Neural cell (in vitro differentiated cells): ENCODE measurements around the gene MYOZ1. TPM values are rescaled to one million over a fixed set of nuclear protein-coding genes. Genes with fewer than 3 reads are reported as not detected.

Experiments used
- H2AFZ ChIP-seq: fragments of 200-600, 300-800 bp; sonication (generic), shearing (Covaris generic); 2 replicates; pipeline ENCODE4 v1.6.0; 2014; ENCODE audit warnings: low read depth, mild to moderate bottlenecking, antibody characterized with exemption, low read length, moderate library complexity
- H3F3A ChIP-seq: fragments of 200-600 bp; shearing (Covaris generic); 2 replicates; pipeline ENCODE4 v1.6.1; 2016; ENCODE audit warnings: mild to moderate bottlenecking, moderate library complexity, mixed read lengths, antibody characterized with exemption, low read length; ENCODE audit not compliant: insufficient read depth, poor library complexity, severe bottlenecking
- H3K27ac ChIP-seq: fragments of 200-600, 300-800 bp; sonication (generic), shearing (Covaris generic); 2 replicates; pipeline ENCODE4 v1.5.1; 2014; ENCODE audit warnings: mild to moderate bottlenecking, low read length, moderate library complexity
- H3K27me3 ChIP-seq: fragments of 300-800, 200-600 bp; sonication (generic), shearing (Covaris generic); 2 replicates; pipeline ENCODE4 v1.6.0; 2014; ENCODE audit warnings: mild to moderate bottlenecking, low read depth, low read length, moderate library complexity; ENCODE audit not compliant: insufficient read depth
- H3K36me3 ChIP-seq: fragments of 300-800, 200-600 bp; sonication (generic), shearing (Covaris generic); 2 replicates; pipeline ENCODE4 v1.5.1; 2014; ENCODE audit warnings: mild to moderate bottlenecking, antibody characterized with exemption, low read length, moderate library complexity; ENCODE audit not compliant: insufficient read depth
- H3K4me2 ChIP-seq: fragments of 300-800, 200-600 bp; sonication (generic), shearing (Covaris generic); 2 replicates; pipeline ENCODE4 v1.6.0; 2014; ENCODE audit warnings: mild to moderate bottlenecking, low read length
- H3K4me3 ChIP-seq: fragments of 300-800, 200-600 bp; sonication (generic), shearing (Covaris generic); 2 replicates; pipeline ENCODE4 v1.5.1; 2014; ENCODE audit warnings: mild to moderate bottlenecking, low read length, moderate library complexity
- H3K79me2 ChIP-seq: fragments of 200-600 bp; shearing (Covaris generic); replicated peaks from 2 replicates; pipeline ENCODE4 v1.6.0; 2014; ENCODE audit warnings: mild to moderate bottlenecking, low read length, moderate library complexity; ENCODE audit not compliant: insufficient read depth
- H3K9ac ChIP-seq: fragments of 300-800, 200-600 bp; sonication (generic), shearing (Covaris generic); 2 replicates; pipeline ENCODE4 v1.6.1; 2016; ENCODE audit warnings: mild to moderate bottlenecking, low read length, mixed read lengths
- H3K9me2 ChIP-seq: fragments of 200-600 bp; shearing (Covaris generic); 2 replicates; pipeline ENCODE4 v1.6.1; 2016; ENCODE audit warnings: mild to moderate bottlenecking, low read length, mixed read lengths; ENCODE audit not compliant: insufficient read depth
- H3K9me3 ChIP-seq: fragments of 200-600, 300-800 bp; sonication (generic), shearing (Covaris generic); 2 replicates; pipeline ENCODE4 v1.6.1; 2016; ENCODE audit warnings: mild to moderate bottlenecking, mixed run types, low read length, moderate library complexity, mixed read lengths
- H4K20me1 ChIP-seq: fragments of 200-600 bp; shearing (Covaris generic); 2 replicates; pipeline ENCODE4 v1.6.1; 2016; ENCODE audit warnings: mild to moderate bottlenecking, mixed run types; ENCODE audit not compliant: insufficient read depth
- CTCF ChIP-seq: fragments of 450-650 bp; IDR thresholded peaks from 2 replicates; pipeline ENCODE4 v1.5.1; 2014; ENCODE audit warnings: antibody characterized with exemption, mild to moderate bottlenecking, moderate library complexity; ENCODE audit not compliant: poor library complexity, severe bottlenecking
- EP300 ChIP-seq: fragments of 450-650 bp; conservative IDR thresholded peaks from 2 replicates; pipeline ENCODE4 v1.6.1; 2014; ENCODE audit warnings: antibody characterized with exemption, mild to moderate bottlenecking, moderate library complexity; ENCODE audit not compliant: poor library complexity, severe bottlenecking
- EZH2 ChIP-seq: fragments of 200-600, 300-800 bp; shearing (Covaris generic), sonication (generic); IDR thresholded peaks from 2 replicates; pipeline ENCODE4 v1.6.1; 2014; ENCODE audit warnings: antibody characterized with exemption, low read length, borderline replicate concordance, mild to moderate bottlenecking; ENCODE audit not compliant: insufficient read depth, poor library complexity, severe bottlenecking
- MXI1 ChIP-seq: fragments of 450-650 bp; conservative IDR thresholded peaks from 2 replicates; pipeline ENCODE4 v1.6.1; 2014; ENCODE audit warnings: antibody characterized with exemption, mild to moderate bottlenecking; ENCODE audit not compliant: poor library complexity, severe bottlenecking
- POLR2AphosphoS5 ChIP-seq: IDR thresholded peaks from 2 replicates; pipeline ENCODE4 v1.6.1; 2012
- RAD21 ChIP-seq: fragments of 450-650 bp; conservative IDR thresholded peaks from 2 replicates; pipeline ENCODE4 v1.6.1; 2014; ENCODE audit warnings: antibody characterized with exemption, mild to moderate bottlenecking, moderate library complexity
- REST ChIP-seq: IDR thresholded peaks from 2 replicates; pipeline ENCODE4 v1.6.1; 2012; ENCODE audit warnings: borderline replicate concordance
- SMC3 ChIP-seq: fragments of 450-650 bp; conservative IDR thresholded peaks from 2 replicates; pipeline ENCODE4 v1.6.1; 2014; ENCODE audit warnings: antibody characterized with exemption, mild to moderate bottlenecking, moderate library complexity; ENCODE audit not compliant: poor library complexity
- TAF1 ChIP-seq: IDR thresholded peaks from 2 replicates; pipeline ENCODE4 v1.6.1; 2012; ENCODE audit warnings: low read depth
- polyA plus RNA-seq: library from polyadenylated mRNA; depleted of rRNA; stranded (reverse); fragments of >200 nt; gene quantifications from 2 replicates; pipeline ENCODE4 v1.2.3, GENCODE V29; 2014

MYOZ1 gene
- polyA plus RNA-seq, 1 donor from 2014 or later: 0.61 TPM

- Histone ChIP-seq H3K27ac (no peak overlapping the region), H3K9me2 (no peaks in the 10 kb centered on the region), H4K20me1 (no peaks in the 10 kb centered on the region), H3K9me3 (no peaks in the 10 kb centered on the region), H3K79me2 (no peaks in the 10 kb centered on the region), H3K4me3 (no peak overlapping the region), H2AFZ (no peak overlapping the region), H3K4me2 (no peak overlapping the region), H3K36me3 (no peaks in the 10 kb centered on the region), H3K9ac (no peak overlapping the region), H3F3A (no peaks in the 10 kb centered on the region), H3K27me3 (no peaks in the 10 kb centered on the region)
- TF ChIP-seq CTCF (no peak), TAF1 (no peak)
These were observed 12.4 kb upstream of the MYOZ1 start for GRCh38 chr10:73653701-73654100.

GRCh38 chr10:73653195-73653594, 11.9 kb upstream of the MYOZ1 start:
- no peak for TF ChIP-seq TAF1
- TF ChIP-seq POLR2AphosphoS5: no peak
- no peak for TF ChIP-seq MXI1
- no peak for TF ChIP-seq REST
- TF ChIP-seq EZH2: no peak

GRCh38 chr10:73650537-73651331, 9.5 kb upstream of the MYOZ1 start:
- Histone ChIP-seq H3K4me3 (no peak overlapping the region), H3K4me2 (no peak overlapping the region), H4K20me1 (no peaks in the 10 kb centered on the region), H3K27me3 (no peaks in the 10 kb centered on the region), H3K9me3 (no peaks in the 10 kb centered on the region), H3K27ac (no peak overlapping the region), H3K9me2 (no peaks in the 10 kb centered on the region), H3K36me3 (no peaks in the 10 kb centered on the region), H3K9ac (no peak overlapping the region), H3F3A (no peaks in the 10 kb centered on the region), H3K79me2 (no peaks in the 10 kb centered on the region), H2AFZ (no peak overlapping the region)
- TF ChIP-seq POLR2AphosphoS5 (no peak), RAD21 (no peak), MXI1 (no peak), REST (no peak), SMC3 (no peak), TAF1 (no peak), EP300 (no peak), CTCF (no peak)

More at GRCh38 chr10:73653195-73653594, 11.9 kb upstream of the MYOZ1 start:
- Histone ChIP-seq H3K9me2 (no peaks in the 10 kb centered on the region), H3K79me2 (no peaks in the 10 kb centered on the region), H3K4me2 (no peak overlapping the region), H3K9ac (no peak overlapping the region), H3K4me3 (no peak overlapping the region), H3F3A (no peaks in the 10 kb centered on the region), H3K27me3 (no peaks in the 10 kb centered on the region), H3K36me3 (no peaks in the 10 kb centered on the region), H3K27ac (no peak overlapping the region), H3K9me3 (no peaks in the 10 kb centered on the region), H4K20me1 (no peaks in the 10 kb centered on the region), H2AFZ (no peak overlapping the region)
